ENCODE measurements around the gene LRIF1. TPM values are rescaled to one million over a fixed set of nuclear protein-coding genes. Genes with fewer than 3 reads are reported as not detected.

The LRIF1 gene
- total RNA-seq, 6 donors from 2014 or later, result 2.6 to 15.3 (median 7.2) TPM

GRCh38 chr1:110960777-110961420 is 2.8 kb downstream of the LRIF1 start:
- 88 to 95% methylated on average over 2 of the region's 2 CpGs for WGBS, 2 donors
- TF ChIP-seq POLR2AphosphoS5 (IDR thresholded peaks at IDR 0.05) (no peak), EP300 (IDR thresholded peaks at IDR 0.05) (no peak), POLR2A (IDR thresholded peaks at IDR 0.05) (no peak)
- TF ChIP-seq, protein P1, sequence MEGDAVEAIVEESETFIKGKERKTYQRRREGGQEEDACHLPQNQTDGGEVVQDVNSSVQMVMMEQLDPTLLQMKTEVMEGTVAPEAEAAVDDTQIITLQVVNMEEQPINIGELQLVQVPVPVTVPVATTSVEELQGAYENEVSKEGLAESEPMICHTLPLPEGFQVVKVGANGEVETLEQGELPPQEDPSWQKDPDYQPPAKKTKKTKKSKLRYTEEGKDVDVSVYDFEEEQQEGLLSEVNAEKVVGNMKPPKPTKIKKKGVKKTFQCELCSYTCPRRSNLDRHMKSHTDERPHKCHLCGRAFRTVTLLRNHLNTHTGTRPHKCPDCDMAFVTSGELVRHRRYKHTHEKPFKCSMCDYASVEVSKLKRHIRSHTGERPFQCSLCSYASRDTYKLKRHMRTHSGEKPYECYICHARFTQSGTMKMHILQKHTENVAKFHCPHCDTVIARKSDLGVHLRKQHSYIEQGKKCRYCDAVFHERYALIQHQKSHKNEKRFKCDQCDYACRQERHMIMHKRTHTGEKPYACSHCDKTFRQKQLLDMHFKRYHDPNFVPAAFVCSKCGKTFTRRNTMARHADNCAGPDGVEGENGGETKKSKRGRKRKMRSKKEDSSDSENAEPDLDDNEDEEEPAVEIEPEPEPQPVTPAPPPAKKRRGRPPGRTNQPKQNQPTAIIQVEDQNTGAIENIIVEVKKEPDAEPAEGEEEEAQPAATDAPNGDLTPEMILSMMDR (IDR thresholded peaks at IDR 0.05), result no peak
- no peak for DNase-seq
- no peak for ATAC-seq (ENCODE audit: low FRiP score in 2 of 2)
- no peaks in the 10 kb centered on the region for H3K27me3 ChIP-seq
- H3K4me1 ChIP-seq, result peaks cover 6 to 19% (median 15%) of the 10 kb centered on the region in 4 donors
- H3K36me3 ChIP-seq, result no peaks in the 10 kb centered on the region
- H3K9me3 ChIP-seq, result peaks cover 11 to 26% (median 22%) of the 10 kb centered on the region in 4 donors
- no peak overlapping the region for H3K4me3 ChIP-seq
- H3K27ac ChIP-seq, result no peak overlapping the region

DNA sequence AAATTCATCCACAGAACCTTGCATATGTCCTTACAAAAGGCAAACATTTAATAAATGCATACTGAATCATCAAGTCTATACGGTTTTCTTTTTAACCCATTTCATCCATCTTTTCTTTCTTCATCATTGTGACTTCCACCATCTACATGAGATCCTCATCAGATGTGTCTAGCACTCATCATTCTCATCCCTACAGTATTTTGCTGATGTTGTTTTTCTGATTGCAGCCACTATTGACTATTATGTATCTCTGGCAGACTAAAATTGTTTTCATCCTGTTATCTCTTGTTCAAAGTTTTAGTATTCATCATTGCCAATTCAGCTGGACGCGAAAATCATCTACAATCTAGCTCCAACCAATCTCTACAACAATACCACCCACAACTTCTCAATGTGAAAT is 5.9 kb downstream of the LRIF1 start:
- peaks cover 6 to 10% (median 9%) of the 10 kb centered on the region in 4 donors for H3K4me1 ChIP-seq
- DNase-seq (no peak), ATAC-seq (ENCODE audit: low FRiP score in 2 of 2) (no peak)
- no peak overlapping the region for H3K4me3 ChIP-seq
- no peaks in the 10 kb centered on the region for H3K27me3 ChIP-seq
- 96 to 98% methylated on average over 3 of the region's 3 CpGs for WGBS, 2 donors
- no peak overlapping the region for H3K27ac ChIP-seq
- H3K36me3 ChIP-seq, result no peaks in the 10 kb centered on the region
- H3K9me3 ChIP-seq, result peaks cover 0 to 15% (median 6%) of the 10 kb centered on the region in 4 donors
- no peak for TF ChIP-seq EP300 (IDR thresholded peaks at IDR 0.05)
- no peak for TF ChIP-seq POLR2AphosphoS5 (IDR thresholded peaks at IDR 0.05)
- TF ChIP-seq, protein P1 (IDR thresholded peaks at IDR 0.05), result no peak
- TF ChIP-seq POLR2A (IDR thresholded peaks at IDR 0.05), result no peak

DNA sequence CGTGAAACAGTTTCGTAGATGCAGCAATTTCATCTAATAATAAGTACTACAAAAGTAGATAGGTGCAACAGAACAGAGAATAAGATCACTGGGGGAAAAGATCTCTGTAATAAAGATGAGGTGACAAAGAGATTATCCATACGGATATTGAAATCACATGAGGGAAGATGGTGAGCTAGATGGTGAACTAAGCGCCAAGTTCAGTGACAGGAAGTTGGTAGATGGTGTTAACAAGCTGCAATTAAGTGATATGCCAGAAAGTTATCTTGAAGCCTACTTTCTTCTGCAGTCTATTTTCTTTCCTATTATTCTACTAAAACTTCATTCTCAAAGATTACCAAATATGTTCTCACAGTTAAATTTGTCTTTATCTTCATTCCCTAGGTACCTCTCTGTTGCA is 7.1 kb downstream of the LRIF1 start:
- Histone ChIP-seq H3K4me1 (no peaks in the 10 kb centered on the region), H3K27ac (no peak overlapping the region), H3K36me3 (peaks cover 0 to 11% (median 3%) of the 10 kb centered on the region in 4 donors), H3K4me3 (no peak overlapping the region), H3K9me3 (peaks cover 0 to 10% (median 3%) of the 10 kb centered on the region in 4 donors), H3K27me3 (no peaks in the 10 kb centered on the region)
- 83% methylated on average over 4 of the region's 4 CpGs for WGBS, 2 donors
- no peak for TF ChIP-seq EP300 (IDR thresholded peaks at IDR 0.05)
- TF ChIP-seq, protein P1 (IDR thresholded peaks at IDR 0.05), result no peak
- TF ChIP-seq POLR2A (IDR thresholded peaks at IDR 0.05), result no peak
- ATAC-seq (ENCODE audit: low FRiP score in 2 of 2), result no peak
- DNase-seq, result no peak

DNA sequence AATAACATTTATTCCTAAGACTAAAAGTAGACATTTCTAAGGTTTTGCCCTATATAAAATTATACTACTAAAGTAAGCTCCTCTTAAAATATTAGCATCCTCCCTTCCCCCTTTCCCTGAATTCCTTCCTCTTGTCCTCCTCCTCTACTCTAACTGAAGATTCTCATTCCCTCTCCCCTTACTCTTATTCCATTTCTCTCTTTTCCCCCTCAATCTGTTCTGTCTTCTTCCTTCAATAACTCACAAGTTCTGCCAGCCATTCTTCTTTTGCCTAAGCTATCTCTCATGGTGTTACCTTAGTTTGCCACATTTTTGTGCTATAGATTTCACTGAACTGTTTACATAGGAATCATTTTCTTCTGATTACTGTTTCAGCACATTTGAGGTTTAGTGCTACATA is 10.7 kb downstream of the LRIF1 start:
- TF ChIP-seq, protein P1 (IDR thresholded peaks at IDR 0.05), result no peak
- TF ChIP-seq EP300 (IDR thresholded peaks at IDR 0.05) (no peak), POLR2A (IDR thresholded peaks at IDR 0.05) (no peak), POLR2AphosphoS5 (IDR thresholded peaks at IDR 0.05) (no peak)

DNA sequence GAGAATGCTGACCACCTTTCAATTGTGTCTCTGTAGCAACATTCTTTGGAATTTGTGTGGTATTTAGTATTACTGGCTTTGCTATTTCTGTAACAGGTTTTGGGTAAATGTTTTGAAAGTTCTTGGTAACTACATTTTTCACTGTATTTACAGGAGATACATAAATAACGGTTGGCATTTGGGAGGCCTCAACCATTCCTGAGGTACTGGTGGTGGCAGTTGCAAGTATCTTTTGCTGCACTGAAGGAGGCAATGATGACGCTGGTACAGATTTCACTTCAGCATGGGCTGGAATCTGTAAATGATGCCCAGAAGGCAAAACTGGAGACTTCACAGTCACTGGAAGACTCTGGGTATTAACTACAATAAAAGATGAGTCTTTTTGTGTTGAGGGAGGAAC is 11.7 kb downstream of the LRIF1 start:
- TF ChIP-seq POLR2AphosphoS5 (IDR thresholded peaks at IDR 0.05) (no peak), EP300 (IDR thresholded peaks at IDR 0.05) (no peak), POLR2A (IDR thresholded peaks at IDR 0.05) (no peak)
- TF ChIP-seq, protein P1 (IDR thresholded peaks at IDR 0.05), result no peak
- ATAC-seq (ENCODE audit: low FRiP score in 2 of 2) (no peak), DNase-seq (no peak)
- H3K27ac ChIP-seq, result no peak overlapping the region
- peaks cover 0 to 3% (median 0%) of the 10 kb centered on the region in 4 donors for H3K9me3 ChIP-seq
- no peaks in the 10 kb centered on the region for H3K27me3 ChIP-seq
- peaks cover 0 to 49% (median 18%) of the 10 kb centered on the region in 4 donors for H3K36me3 ChIP-seq
- H3K4me1 ChIP-seq, result no peaks in the 10 kb centered on the region
- WGBS, 2 donors, result 94 to 95% methylated on average over 2 of the region's 2 CpGs
- no peak overlapping the region for H3K4me3 ChIP-seq

More for the DNA sequence above, 10.7 kb downstream of the LRIF1 start:
- no peaks in the 10 kb centered on the region for H3K27me3 ChIP-seq
- ATAC-seq (ENCODE audit: low FRiP score in 2 of 2) (no peak), DNase-seq (no peak)
- no peak overlapping the region for H3K27ac ChIP-seq
- H3K36me3 ChIP-seq, result peaks cover 0 to 39% (median 17%) of the 10 kb centered on the region in 4 donors
- H3K4me1 ChIP-seq, result no peaks in the 10 kb centered on the region
- no peak overlapping the region for H3K4me3 ChIP-seq
- H3K9me3 ChIP-seq, result peaks cover 0 to 8% (median 3%) of the 10 kb centered on the region in 4 donors
